ENCODE measurements around the gene FDXR. TPM values are rescaled to one million over a fixed set of nuclear protein-coding genes. Genes with fewer than 3 reads are reported as not detected.

FDXR gene
- polyA plus RNA-seq, 1 donor from 2014 or later, result 14.4 TPM

- H3K9me3 ChIP-seq (ENCODE audit: low read length), result no peaks in the 10 kb centered on the region
- H3K27me3 ChIP-seq (ENCODE audit: insufficient read depth, low read depth, low read length), result peaks cover 92% of the 10 kb centered on the region
- no peaks in the 10 kb centered on the region for H3K9me2 ChIP-seq (ENCODE audit: insufficient read depth, low read length)
- H3K4me2 ChIP-seq (ENCODE audit: low read length), result no peak overlapping the region
- H3K9ac ChIP-seq (ENCODE audit: low read length), result no peak overlapping the region
- no peaks in the 10 kb centered on the region for H3F3A ChIP-seq (ENCODE audit: insufficient read depth, low read length, poor library complexity, severe bottlenecking)
- TF ChIP-seq SMC3 (conservative IDR thresholded peaks at IDR 0.05; ENCODE audit: poor library complexity), result no peak
- TF ChIP-seq MXI1 (conservative IDR thresholded peaks at IDR 0.05; ENCODE audit: poor library complexity, severe bottlenecking), result no peak
- H3K4me3 ChIP-seq (ENCODE audit: low read length), result no peak overlapping the region
- no peaks in the 10 kb centered on the region for H3K36me3 ChIP-seq (ENCODE audit: insufficient read depth, low read length)
- H4K20me1 ChIP-seq (ENCODE audit: insufficient read depth), result no peaks in the 10 kb centered on the region
- no peak overlapping the region for H3K27ac ChIP-seq (ENCODE audit: low read length)
- no peak overlapping the region for H2AFZ ChIP-seq (ENCODE audit: low read depth, low read length)
- no peaks in the 10 kb centered on the region for H3K79me2 ChIP-seq (replicated peaks; ENCODE audit: insufficient read depth, low read length)
Observed at GRCh38 chr17:74854792-74855191, 18.0 kb downstream of the FDXR start.

GRCh38 chr17:74853669-74854068 is 19.1 kb downstream of the FDXR start:
- H3K27me3 ChIP-seq (ENCODE audit: insufficient read depth, low read depth, low read length), result peaks cover 81% of the 10 kb centered on the region

More at GRCh38 chr17:74853669-74854068, 19.1 kb downstream of the FDXR start:
- Histone ChIP-seq H4K20me1 (ENCODE audit: insufficient read depth) (no peaks in the 10 kb centered on the region), H3K4me2 (ENCODE audit: low read length) (no peak overlapping the region), H3K27ac (ENCODE audit: low read length) (no peak overlapping the region), H3F3A (ENCODE audit: insufficient read depth, low read length, poor library complexity, severe bottlenecking) (no peaks in the 10 kb centered on the region), H3K9ac (ENCODE audit: low read length) (no peak overlapping the region), H3K79me2 (replicated peaks; ENCODE audit: insufficient read depth, low read length) (no peaks in the 10 kb centered on the region), H3K9me2 (ENCODE audit: insufficient read depth, low read length) (no peaks in the 10 kb centered on the region), H3K4me3 (ENCODE audit: low read length) (no peak overlapping the region), H3K9me3 (ENCODE audit: low read length) (no peaks in the 10 kb centered on the region), H3K36me3 (ENCODE audit: insufficient read depth, low read length) (no peaks in the 10 kb centered on the region), H2AFZ (ENCODE audit: low read depth, low read length) (no peak overlapping the region)
- TF ChIP-seq REST (IDR thresholded peaks at IDR 0.05; ENCODE audit: borderline replicate concordance), result no peak
- no peak for TF ChIP-seq EP300 (conservative IDR thresholded peaks at IDR 0.05; ENCODE audit: poor library complexity, severe bottlenecking)
- TF ChIP-seq EZH2 (IDR thresholded peaks at IDR 0.05; ENCODE audit: borderline replicate concordance, insufficient read depth, low read length, poor library complexity, severe bottlenecking), result no peak
- TF ChIP-seq TAF1 (IDR thresholded peaks at IDR 0.05; ENCODE audit: low read depth), result no peak
- no peak for TF ChIP-seq CTCF (IDR thresholded peaks at IDR 0.05; ENCODE audit: poor library complexity, severe bottlenecking)
- TF ChIP-seq SMC3 (conservative IDR thresholded peaks at IDR 0.05; ENCODE audit: poor library complexity), result no peak
- TF ChIP-seq POLR2AphosphoS5 (IDR thresholded peaks at IDR 0.05), result no peak
- TF ChIP-seq RAD21 (conservative IDR thresholded peaks at IDR 0.05), result no peak
- no peak for TF ChIP-seq MXI1 (conservative IDR thresholded peaks at IDR 0.05; ENCODE audit: poor library complexity, severe bottlenecking)

All from neural cell (in vitro differentiated cells).